Vagina (tissue), 2 donors: ENCODE measurements around the gene TMEM237. TPM values are rescaled to one million over a fixed set of nuclear protein-coding genes. Genes with fewer than 3 reads are reported as not detected.

Experiments
- DNase-seq, 2 donors: peaks; one replicate each; pipeline ENCODE4 v3.0.0-alpha.2; 2017; ENCODE audit errors: extremely low spot score in 2 of 2
- H3K27ac ChIP-seq: fragments of 200-600 bp; sonication (generic); one replicate; pipeline ENCODE4 v1.5.1; 2019
- H3K27me3 ChIP-seq: fragments of 200-600 bp; sonication (generic); one replicate; pipeline ENCODE4 v1.5.1; 2019
- H3K36me3 ChIP-seq, 2 donors: fragments of 200-600 bp; sonication (generic); one replicate each; pipeline ENCODE4 v1.5.1; 2017 to 2019
- H3K4me1 ChIP-seq: fragments of 200-600 bp; sonication (generic); one replicate; pipeline ENCODE4 v1.5.1; 2019
- H3K4me3 ChIP-seq, 2 donors: fragments of 200-600 bp; sonication (generic); 1 replicate in 1 of 2; 2 replicates in 1 of 2; pipeline ENCODE4 v1.5.1; 2016 to 2019
- H3K9me3 ChIP-seq: fragments of 200-600 bp; sonication (generic); one replicate; pipeline ENCODE4 v1.5.1; 2019
- POLR2A ChIP-seq, 2 donors: fragments of 450-650 bp; IDR thresholded peaks; one replicate each; pipeline ENCODE4 v1.6.1; 2017; ENCODE audit warnings: antibody characterized with exemption in 2 of 2, mild to moderate bottlenecking in 2 of 2, moderate library complexity in 2 of 2
- POLR2AphosphoS5 ChIP-seq, 2 donors: sonication (generic); formaldehyde crosslinking; IDR thresholded peaks; one replicate each; pipeline ENCODE4 v1.9.0; 2017; ENCODE audit warnings: antibody characterized with exemption in 2 of 2, mild to moderate bottlenecking in 2 of 2, low read depth in 1 of 2; ENCODE audit not compliant: insufficient read depth in 1 of 2
- intact Hi-C: fragments of 100-400 bp; cut with DNase I; formaldehyde crosslinking; loops from one replicate; pipeline ENCODE4 v1.15.1; 2023
- total RNA-seq: library from RNA; depleted of rRNA; stranded (reverse); fragments of >200 nt; gene quantifications from one replicate; pipeline ENCODE4 v1.2.3, GENCODE V29; 2016
- TF ChIP-seq, protein P1 (sequence below), 3 experiments: fragments of 450-650 bp in 2 of 3; fragments of 200-600 bp in 1 of 3; sonication (generic) in 1 of 3; IDR thresholded peaks; one replicate each; pipeline ENCODE4 v1.5.1; 2017 to 2019; ENCODE audit warnings: antibody characterized with exemption in 3 of 3, mild to moderate bottlenecking in 2 of 3, moderate library complexity in 2 of 3

The TMEM237 gene
- total RNA-seq, 1 donor from 2014 or later, result 29.5 TPM

GRCh38 chr2:201597397-201597796 lies 45.9 kb downstream of the TMEM237 start:
- no peaks in the 10 kb centered on the region for H3K36me3 ChIP-seq
- no peak overlapping the region for H3K4me3 ChIP-seq

GRCh38 chr2:201580486-201580885 lies 62.8 kb downstream of the TMEM237 start:
- H3K27me3 ChIP-seq, result no peaks in the 10 kb centered on the region
- intact Hi-C loops, result no loop called here
- TF ChIP-seq, protein P1, sequence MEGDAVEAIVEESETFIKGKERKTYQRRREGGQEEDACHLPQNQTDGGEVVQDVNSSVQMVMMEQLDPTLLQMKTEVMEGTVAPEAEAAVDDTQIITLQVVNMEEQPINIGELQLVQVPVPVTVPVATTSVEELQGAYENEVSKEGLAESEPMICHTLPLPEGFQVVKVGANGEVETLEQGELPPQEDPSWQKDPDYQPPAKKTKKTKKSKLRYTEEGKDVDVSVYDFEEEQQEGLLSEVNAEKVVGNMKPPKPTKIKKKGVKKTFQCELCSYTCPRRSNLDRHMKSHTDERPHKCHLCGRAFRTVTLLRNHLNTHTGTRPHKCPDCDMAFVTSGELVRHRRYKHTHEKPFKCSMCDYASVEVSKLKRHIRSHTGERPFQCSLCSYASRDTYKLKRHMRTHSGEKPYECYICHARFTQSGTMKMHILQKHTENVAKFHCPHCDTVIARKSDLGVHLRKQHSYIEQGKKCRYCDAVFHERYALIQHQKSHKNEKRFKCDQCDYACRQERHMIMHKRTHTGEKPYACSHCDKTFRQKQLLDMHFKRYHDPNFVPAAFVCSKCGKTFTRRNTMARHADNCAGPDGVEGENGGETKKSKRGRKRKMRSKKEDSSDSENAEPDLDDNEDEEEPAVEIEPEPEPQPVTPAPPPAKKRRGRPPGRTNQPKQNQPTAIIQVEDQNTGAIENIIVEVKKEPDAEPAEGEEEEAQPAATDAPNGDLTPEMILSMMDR (IDR thresholded peaks at IDR 0.05), result no peak

More at GRCh38 chr2:201597397-201597796, 45.9 kb downstream of the TMEM237 start:
- H3K4me1 ChIP-seq, result no peaks in the 10 kb centered on the region
- H3K27ac ChIP-seq, result no peak overlapping the region
- H3K27me3 ChIP-seq, result no peaks in the 10 kb centered on the region
- no peak for TF ChIP-seq POLR2AphosphoS5 (IDR thresholded peaks at IDR 0.05; ENCODE audit: insufficient read depth in 1 of 2, low read depth in 1 of 2)
- TF ChIP-seq POLR2A (IDR thresholded peaks at IDR 0.05), result no peak
- TF ChIP-seq, protein P1 (IDR thresholded peaks at IDR 0.05), result no peak
- intact Hi-C loops, result no loop called here
- no peaks in the 10 kb centered on the region for H3K9me3 ChIP-seq
- no peak for DNase-seq

DNA sequence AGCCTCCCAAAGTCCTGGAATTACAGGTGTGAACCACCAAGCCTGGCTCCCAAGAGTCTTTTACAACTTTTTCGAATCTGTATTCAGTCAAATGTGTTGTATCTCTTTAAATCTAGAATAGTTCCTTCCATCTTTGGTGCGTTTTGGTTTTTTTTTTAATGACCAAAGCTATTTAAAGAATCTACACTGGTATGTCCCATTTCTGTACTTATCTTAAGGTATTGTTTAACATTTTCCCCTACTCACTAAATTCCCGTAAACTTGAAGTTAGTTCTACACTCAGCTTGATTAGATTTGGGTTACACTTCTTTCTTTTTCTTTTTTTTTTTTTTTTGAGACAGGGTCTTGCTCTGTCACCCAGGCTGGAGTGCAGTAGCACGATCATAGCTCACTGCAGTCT lies 63.8 kb downstream of the TMEM237 start:
- Histone ChIP-seq H3K4me3 (no peak overlapping the region), H3K27me3 (no peaks in the 10 kb centered on the region), H3K9me3 (no peaks in the 10 kb centered on the region), H3K4me1 (no peaks in the 10 kb centered on the region), H3K27ac (no peak overlapping the region), H3K36me3 (no peaks in the 10 kb centered on the region)
- no peak for DNase-seq
- TF ChIP-seq POLR2AphosphoS5 (IDR thresholded peaks at IDR 0.05; ENCODE audit: insufficient read depth in 1 of 2, low read depth in 1 of 2), result no peak
- TF ChIP-seq, protein P1 (IDR thresholded peaks at IDR 0.05), result no peak
- no peak for TF ChIP-seq POLR2A (IDR thresholded peaks at IDR 0.05)
- intact Hi-C loops, result no loop called here

More at GRCh38 chr2:201580486-201580885, 62.8 kb downstream of the TMEM237 start:
- H3K36me3 ChIP-seq, result no peaks in the 10 kb centered on the region
- H3K4me3 ChIP-seq, result no peak overlapping the region
- no peak for DNase-seq
- no peaks in the 10 kb centered on the region for H3K4me1 ChIP-seq
- H3K9me3 ChIP-seq, result no peaks in the 10 kb centered on the region
- no peak overlapping the region for H3K27ac ChIP-seq

DNA sequence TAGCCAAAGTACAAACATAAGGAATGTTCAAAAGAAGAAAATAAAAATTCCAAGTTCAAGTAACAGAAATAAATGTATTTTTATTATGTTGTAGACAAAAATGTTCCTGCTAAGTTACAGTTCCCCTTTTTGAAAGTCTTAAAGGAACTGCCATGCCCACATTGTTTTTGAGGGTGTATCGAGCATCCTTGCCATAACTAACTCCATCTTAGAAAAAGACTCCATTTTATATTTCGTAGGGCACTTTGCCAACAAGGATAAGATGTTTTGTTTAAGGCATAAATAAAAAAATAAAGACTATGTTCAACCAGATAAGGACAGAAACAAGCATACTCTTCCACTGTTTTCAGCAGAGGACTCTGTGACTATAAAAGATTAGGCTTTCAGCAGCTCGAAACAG lies 67.3 kb downstream of the TMEM237 start:
- no peak for DNase-seq
- Histone ChIP-seq H3K4me3 (no peak overlapping the region), H3K36me3 (no peaks in the 10 kb centered on the region), H3K9me3 (no peaks in the 10 kb centered on the region), H3K27ac (no peak overlapping the region), H3K27me3 (no peaks in the 10 kb centered on the region), H3K4me1 (no peaks in the 10 kb centered on the region)
- TF ChIP-seq POLR2A (IDR thresholded peaks at IDR 0.05), result no peak
- TF ChIP-seq, protein P1 (IDR thresholded peaks at IDR 0.05), result no peak
- no peak for TF ChIP-seq POLR2AphosphoS5 (IDR thresholded peaks at IDR 0.05; ENCODE audit: insufficient read depth in 1 of 2, low read depth in 1 of 2)
- intact Hi-C loops, result no loop called here

DNA sequence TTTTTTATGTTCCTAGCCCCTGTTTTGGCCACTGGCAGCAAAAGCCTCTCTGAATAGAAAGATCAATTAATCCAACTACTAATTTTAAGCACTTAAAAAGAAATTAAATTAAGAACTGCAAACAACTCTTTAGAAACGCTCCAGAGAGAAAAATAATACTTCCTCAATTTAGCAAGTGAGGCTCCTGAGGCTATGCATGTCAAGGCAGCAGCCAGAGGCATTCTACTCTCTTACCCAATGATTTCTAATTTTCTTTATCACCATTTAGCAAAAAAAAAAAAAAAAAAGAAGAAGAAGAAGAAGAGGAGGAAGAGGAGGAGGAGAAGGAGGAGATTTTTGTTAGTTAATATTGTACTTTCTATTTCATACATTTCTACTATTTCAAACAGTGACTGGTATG lies 68.5 kb downstream of the TMEM237 start:
- no peak for TF ChIP-seq POLR2A (IDR thresholded peaks at IDR 0.05)
- TF ChIP-seq, protein P1 (IDR thresholded peaks at IDR 0.05), result no peak
- TF ChIP-seq POLR2AphosphoS5 (IDR thresholded peaks at IDR 0.05; ENCODE audit: insufficient read depth in 1 of 2, low read depth in 1 of 2), result no peak

More for the DNA sequence above, 68.5 kb downstream of the TMEM237 start:
- Histone ChIP-seq H3K4me1 (no peaks in the 10 kb centered on the region), H3K27ac (no peak overlapping the region), H3K9me3 (no peaks in the 10 kb centered on the region), H3K27me3 (no peaks in the 10 kb centered on the region), H3K36me3 (no peaks in the 10 kb centered on the region), H3K4me3 (no peak overlapping the region)
- intact Hi-C loops, result no loop called here
- DNase-seq, result no peak
